GM12801 (cell line): Measurements from ENCODE around the gene THSD7A.

Experiments used
- TF ChIP-seq, protein P1 (sequence below): IDR thresholded peaks from one replicate; pipeline ENCODE4 v1.5.1; 2011; ENCODE audit warnings: control low read depth; ENCODE audit not compliant: insufficient read length; ENCODE audit errors: extremely low read depth

The THSD7A gene, protein sequence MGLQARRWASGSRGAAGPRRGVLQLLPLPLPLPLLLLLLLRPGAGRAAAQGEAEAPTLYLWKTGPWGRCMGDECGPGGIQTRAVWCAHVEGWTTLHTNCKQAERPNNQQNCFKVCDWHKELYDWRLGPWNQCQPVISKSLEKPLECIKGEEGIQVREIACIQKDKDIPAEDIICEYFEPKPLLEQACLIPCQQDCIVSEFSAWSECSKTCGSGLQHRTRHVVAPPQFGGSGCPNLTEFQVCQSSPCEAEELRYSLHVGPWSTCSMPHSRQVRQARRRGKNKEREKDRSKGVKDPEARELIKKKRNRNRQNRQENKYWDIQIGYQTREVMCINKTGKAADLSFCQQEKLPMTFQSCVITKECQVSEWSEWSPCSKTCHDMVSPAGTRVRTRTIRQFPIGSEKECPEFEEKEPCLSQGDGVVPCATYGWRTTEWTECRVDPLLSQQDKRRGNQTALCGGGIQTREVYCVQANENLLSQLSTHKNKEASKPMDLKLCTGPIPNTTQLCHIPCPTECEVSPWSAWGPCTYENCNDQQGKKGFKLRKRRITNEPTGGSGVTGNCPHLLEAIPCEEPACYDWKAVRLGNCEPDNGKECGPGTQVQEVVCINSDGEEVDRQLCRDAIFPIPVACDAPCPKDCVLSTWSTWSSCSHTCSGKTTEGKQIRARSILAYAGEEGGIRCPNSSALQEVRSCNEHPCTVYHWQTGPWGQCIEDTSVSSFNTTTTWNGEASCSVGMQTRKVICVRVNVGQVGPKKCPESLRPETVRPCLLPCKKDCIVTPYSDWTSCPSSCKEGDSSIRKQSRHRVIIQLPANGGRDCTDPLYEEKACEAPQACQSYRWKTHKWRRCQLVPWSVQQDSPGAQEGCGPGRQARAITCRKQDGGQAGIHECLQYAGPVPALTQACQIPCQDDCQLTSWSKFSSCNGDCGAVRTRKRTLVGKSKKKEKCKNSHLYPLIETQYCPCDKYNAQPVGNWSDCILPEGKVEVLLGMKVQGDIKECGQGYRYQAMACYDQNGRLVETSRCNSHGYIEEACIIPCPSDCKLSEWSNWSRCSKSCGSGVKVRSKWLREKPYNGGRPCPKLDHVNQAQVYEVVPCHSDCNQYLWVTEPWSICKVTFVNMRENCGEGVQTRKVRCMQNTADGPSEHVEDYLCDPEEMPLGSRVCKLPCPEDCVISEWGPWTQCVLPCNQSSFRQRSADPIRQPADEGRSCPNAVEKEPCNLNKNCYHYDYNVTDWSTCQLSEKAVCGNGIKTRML (N-terminal part only)

DNA sequence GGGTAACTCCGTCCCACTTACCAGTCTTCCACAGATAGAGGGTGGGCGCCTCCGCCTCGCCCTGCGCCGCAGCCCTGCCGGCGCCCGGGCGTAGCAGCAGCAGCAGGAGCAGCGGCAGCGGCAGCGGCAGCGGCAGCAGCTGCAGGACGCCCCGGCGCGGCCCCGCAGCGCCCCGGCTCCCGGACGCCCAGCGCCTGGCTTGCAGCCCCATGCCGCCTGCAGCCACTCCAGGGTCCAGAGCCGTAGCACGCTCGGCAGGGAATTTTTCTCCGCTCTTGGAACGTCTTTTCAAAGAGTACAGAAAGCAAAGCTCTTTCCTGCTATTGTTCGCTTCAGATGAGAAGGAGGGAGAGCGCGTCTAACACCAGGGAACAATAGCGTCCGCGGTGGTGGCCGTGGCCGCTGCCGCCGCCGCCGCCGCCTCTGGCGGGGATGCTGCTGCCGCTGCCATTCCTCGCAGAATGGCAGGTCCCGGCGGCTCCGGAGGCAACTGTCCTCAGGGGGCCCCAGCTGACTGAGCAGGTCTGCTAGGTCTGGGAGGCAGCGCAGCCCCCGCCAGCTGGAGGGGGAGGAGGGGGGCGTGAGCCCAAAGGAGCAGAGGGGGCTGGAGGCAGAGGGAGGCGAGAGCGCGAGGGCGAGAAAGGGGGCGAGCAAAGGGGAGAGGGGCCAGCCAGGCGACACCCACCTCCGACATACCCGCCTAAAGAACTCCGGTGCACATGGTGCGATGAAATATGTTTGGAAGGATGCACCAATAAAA is at the start of gene THSD7A:
TSS of gene THSD7A (minus strand) at position 463 of the 760 bp plus-strand sequence. CDS start at position 211, 252 bp downstream.
- TF ChIP-seq, protein P1, sequence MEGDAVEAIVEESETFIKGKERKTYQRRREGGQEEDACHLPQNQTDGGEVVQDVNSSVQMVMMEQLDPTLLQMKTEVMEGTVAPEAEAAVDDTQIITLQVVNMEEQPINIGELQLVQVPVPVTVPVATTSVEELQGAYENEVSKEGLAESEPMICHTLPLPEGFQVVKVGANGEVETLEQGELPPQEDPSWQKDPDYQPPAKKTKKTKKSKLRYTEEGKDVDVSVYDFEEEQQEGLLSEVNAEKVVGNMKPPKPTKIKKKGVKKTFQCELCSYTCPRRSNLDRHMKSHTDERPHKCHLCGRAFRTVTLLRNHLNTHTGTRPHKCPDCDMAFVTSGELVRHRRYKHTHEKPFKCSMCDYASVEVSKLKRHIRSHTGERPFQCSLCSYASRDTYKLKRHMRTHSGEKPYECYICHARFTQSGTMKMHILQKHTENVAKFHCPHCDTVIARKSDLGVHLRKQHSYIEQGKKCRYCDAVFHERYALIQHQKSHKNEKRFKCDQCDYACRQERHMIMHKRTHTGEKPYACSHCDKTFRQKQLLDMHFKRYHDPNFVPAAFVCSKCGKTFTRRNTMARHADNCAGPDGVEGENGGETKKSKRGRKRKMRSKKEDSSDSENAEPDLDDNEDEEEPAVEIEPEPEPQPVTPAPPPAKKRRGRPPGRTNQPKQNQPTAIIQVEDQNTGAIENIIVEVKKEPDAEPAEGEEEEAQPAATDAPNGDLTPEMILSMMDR = no peak

DNA sequence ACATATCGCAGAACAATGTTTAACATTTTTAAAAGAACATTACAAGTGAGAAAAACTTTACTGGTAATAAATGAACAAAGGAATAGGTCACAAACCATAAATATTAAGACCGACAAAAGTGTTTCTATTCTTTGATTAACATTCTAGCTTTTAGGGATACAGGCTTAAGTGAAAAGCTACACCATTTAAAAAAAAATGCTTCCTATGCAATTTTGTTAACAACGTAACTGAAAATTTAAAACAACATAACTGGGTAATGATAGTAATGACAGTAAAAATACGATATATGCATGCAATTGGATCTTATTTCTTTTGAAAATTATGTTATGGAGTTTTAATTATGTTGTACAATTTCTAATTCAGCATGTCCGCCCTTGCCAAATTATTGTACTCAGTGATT is 49.7 kb upstream of the THSD7A start:
- TF ChIP-seq, protein P1 = no peak

DNA sequence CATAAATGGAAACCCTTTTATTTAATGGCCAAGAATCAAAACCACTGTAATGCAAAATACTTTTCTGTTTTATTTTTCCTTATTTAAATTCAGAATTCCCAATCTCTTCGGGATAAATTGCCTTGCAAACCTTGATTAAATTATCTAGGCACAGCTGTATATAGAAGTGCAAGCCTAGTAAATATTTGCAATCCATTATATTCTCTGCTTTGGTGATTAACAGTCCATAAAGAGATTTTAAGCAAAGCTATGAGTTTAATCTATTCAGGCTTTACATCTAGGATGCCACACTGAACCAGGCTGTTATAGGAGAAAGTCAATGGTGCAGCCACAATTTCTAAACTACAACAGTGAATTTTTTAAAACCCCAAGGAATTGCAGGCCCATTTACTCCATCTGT is 43.6 kb upstream of the THSD7A start:
- TF ChIP-seq, protein P1 = no peak

DNA sequence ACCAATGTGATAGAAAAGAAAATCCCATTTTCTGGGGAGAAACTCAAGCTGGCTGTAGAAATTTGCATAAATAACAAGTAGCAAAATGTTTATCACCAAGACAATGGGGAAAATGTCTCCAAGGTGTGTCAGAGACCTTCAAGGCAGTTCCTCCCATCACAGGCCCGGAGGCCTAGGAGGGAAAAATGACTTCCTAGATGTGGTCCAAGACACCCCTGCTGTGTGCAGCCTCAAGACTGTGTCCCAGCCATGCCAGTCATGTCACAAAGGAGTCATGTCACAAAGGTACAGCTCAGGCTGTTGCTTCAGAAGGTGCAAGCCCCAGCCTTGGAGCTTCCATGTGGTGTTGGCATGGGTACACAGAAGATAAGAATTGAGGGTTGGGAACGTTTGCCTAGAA is 33.7 kb upstream of the THSD7A start:
- TF ChIP-seq, protein P1 = no peak

DNA sequence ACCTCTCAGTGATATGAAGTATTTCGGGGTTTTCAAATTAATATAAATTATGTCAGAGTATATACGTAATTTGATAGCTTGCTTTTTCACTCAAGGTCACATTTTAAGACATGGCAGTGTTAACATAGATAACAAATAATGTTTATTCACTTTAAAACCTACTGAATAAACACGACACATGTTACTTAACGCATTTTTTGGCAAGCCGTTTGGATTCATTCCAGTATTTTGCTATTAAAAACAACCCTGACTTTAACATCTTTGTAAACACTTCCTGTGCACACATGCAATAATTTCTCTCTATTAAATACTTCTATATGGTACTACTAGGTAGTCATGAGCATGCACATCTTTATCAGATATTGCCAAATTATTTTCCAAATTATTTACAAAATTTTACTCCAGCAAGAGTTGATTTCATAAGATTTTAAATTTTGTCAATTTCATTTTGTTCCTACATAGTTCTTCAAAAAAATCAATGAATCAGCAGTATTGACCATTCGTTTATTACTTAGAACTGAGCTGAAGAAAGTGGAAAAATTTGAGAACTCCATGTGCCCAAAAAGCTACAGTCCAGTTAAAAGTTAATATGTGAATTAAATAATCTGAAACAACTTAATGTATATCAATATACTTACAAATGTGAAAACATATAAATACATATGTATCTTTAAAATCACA is 26.8 kb upstream of the THSD7A start:
- TF ChIP-seq, protein P1 = no peak

DNA sequence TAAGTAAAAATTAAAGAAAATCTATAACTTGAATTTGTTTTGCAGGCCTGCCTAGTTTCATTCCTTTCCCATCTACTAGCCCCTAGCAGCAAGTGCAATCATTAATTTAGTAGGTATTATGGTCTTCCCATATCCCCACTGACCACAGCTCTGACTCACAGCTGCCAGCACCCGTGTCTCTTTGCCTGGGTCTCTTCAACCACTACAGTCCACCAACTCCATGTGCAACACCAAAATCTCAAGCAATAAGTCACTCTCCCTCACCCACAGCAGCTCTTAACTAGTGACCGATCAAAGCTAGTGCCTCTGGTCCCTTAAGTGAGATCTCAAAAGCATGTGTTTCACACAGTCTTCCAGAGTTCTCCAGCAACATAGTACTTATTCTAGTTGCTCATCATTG is 26.0 kb upstream of the THSD7A start:
- TF ChIP-seq, protein P1 = no peak
